ENCODE data around the gene FAXDC2. TPM values are rescaled to one million over a fixed set of nuclear protein-coding genes. Genes with fewer than 3 reads are reported as not detected.

The FAXDC2 gene
- total RNA-seq, 4 donors from 2014 or later, result 38.8 to 134 (median 88.4) TPM

DNA sequence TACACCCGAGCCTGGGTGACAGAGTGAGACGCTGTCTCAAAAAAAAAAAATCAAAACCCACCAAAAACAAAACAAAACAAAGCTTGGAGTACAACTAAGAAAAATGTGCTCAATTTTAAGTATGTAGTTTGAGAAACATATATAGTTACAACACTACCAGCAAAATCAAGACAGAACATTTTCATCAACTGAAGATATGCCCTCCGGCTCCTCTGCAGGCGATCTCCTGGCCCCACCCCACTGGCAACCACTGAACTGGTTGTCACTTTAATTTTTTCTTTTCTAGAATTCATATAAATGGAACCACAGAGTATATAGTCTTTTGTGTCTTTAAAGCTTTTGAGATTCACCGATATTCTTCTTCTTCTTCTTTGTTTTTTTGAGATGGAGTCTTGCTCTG lies 43.0 kb upstream of the FAXDC2 start:
- TF ChIP-seq, protein P1, sequence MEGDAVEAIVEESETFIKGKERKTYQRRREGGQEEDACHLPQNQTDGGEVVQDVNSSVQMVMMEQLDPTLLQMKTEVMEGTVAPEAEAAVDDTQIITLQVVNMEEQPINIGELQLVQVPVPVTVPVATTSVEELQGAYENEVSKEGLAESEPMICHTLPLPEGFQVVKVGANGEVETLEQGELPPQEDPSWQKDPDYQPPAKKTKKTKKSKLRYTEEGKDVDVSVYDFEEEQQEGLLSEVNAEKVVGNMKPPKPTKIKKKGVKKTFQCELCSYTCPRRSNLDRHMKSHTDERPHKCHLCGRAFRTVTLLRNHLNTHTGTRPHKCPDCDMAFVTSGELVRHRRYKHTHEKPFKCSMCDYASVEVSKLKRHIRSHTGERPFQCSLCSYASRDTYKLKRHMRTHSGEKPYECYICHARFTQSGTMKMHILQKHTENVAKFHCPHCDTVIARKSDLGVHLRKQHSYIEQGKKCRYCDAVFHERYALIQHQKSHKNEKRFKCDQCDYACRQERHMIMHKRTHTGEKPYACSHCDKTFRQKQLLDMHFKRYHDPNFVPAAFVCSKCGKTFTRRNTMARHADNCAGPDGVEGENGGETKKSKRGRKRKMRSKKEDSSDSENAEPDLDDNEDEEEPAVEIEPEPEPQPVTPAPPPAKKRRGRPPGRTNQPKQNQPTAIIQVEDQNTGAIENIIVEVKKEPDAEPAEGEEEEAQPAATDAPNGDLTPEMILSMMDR (IDR thresholded peaks at IDR 0.05; ENCODE audit: low read depth), result no peak

DNA sequence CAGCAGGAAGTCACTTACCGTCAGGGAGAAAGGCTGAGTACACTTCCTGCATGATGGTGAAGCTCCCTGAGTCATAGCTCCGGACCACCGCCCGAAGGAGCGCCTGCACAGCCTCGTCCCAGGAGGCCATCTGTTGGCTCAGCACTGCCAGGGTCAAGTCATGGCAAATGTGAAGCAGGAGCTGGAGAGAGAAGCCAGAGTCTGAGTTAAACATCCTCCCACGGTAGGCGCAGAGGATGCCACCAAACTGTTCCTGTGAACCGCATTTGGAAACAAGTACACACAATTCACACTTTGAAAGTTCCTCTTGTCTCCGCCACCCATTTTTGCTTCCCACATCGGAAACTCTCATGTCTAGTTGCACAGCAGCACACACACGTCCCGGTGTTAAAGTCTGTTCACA lies 42.0 kb upstream of the FAXDC2 start:
- TF ChIP-seq, protein P1 (IDR thresholded peaks at IDR 0.05; ENCODE audit: low read depth), result no peak

DNA sequence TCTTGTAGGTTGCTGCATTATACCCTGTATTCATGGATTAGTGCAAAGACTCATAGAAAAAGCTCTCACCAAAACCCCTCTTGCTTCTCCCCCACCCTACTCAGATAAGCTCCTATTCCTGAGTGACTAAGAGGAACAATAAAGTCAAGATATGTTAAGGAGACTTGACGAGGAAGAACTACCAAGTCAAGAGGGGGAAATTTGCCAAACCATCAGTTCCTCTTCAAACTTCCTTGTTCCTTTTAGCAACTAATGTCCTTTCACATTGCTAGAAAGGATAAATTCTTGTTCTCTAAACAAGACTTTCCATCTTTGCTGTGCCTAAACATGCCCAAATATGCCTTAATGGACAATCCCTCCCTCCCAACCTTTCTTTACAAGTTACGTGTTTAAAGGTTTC lies 35.0 kb upstream of the FAXDC2 start:
- TF ChIP-seq, protein P1 (IDR thresholded peaks at IDR 0.05; ENCODE audit: low read depth), result no peak

GRCh38 chr5:154884424-154884823 lies 34.0 kb upstream of the FAXDC2 start:
- TF ChIP-seq, protein P1 (IDR thresholded peaks at IDR 0.05; ENCODE audit: low read depth), result no peak

DNA sequence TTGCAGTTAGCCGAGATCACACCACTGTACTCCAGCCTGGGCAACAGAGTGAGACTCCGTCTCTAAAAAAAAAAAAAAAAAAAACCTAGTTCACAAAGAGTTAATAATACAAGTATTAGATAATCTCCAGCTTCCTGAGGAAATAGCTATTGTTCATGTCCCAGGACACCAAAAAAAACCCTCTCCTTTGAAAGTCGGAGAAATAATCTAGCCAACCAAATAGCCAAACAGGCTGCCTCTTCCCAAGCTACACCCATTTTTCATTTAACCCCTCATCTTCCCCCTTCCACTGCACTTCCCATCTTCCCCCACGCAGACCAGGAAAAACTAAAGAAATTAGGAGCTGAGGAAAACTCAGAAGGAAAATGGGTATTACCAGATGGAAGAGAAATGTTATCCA lies 31.6 kb upstream of the FAXDC2 start:
- TF ChIP-seq, protein P1 (IDR thresholded peaks at IDR 0.05; ENCODE audit: low read depth), result no peak

DNA sequence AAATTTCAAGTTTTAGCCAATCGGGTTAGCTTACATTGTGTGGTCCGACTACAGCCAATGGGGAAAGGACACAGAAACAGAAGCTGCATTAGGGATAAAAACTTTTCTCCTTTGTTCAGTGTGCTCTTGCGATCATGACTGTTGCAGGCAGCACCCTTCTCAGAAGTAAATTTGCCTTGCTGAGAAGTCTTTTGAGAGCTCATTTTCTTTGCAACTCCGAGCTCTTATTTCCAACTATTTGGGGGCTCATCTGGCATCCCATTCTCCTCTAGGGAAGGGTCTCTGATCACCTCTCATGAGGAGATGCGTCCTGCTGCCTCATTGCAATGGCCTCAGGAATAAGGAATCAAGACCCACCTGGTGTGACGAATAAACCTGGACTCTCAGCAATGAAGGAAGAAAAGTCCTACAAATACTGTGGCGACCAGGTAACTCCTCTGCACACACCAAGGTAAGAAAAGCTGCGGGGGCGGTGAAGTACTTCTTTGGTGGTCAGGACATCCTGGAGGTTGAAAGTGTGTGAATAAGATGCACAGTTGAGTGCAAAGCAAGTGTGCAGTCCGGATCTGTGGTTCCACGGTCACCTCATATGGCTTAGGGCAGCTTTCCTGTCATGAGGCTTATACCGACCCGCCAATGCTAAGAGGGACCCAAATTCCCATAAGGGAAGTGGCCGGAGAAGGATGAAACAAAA lies 28.4 kb upstream of the FAXDC2 start:
- TF ChIP-seq, protein P1 (IDR thresholded peaks at IDR 0.05; ENCODE audit: low read depth), result no peak

DNA sequence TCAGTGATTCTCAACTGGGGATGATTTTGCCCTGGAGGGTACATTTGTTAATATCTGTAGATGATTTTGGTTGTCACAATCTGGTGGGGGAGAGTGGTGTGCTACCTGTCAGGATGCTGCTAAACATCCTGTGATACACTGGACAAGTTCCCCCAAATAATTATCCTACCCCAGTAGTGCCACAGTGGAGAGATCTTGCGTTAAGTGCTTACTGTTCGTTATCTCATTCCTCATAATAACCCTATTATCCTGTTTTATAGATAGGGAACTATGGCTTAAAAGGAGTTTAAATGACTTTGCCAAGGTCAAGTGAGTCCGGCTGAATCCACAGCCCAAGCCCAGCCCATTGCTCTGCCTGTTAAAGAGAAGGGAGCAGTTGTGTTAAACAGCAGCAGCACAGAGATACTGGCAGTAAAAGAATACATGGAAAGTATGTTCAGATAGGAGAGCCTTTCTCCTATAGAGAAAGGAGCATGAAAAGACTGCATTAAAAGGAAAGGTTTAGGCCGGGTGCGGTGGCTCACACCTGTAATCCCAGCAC lies 23.5 kb upstream of the FAXDC2 start:
- TF ChIP-seq, protein P1 (IDR thresholded peaks at IDR 0.05; ENCODE audit: low read depth), result no peak
